IPS-18a (cell line): ENCODE data around the gene TBL1XR1.
"Not testable (repeated sequence)": the region's sequence is repeated elsewhere in the genome, so short reads cannot be mapped to it uniquely, and the experiment has no call there.

Source experiments
- H3K27ac ChIP-seq: one replicate; pipeline ENCODE4 v1.5.1; 2013; ENCODE audit warnings: low read length
- H3K27me3 ChIP-seq: one replicate; pipeline ENCODE4 v1.6.1; 2013; ENCODE audit warnings: mild to moderate bottlenecking, low read length; ENCODE audit not compliant: control insufficient read depth, insufficient read depth
- H3K36me3 ChIP-seq: one replicate; pipeline ENCODE4 v1.6.1; 2013; ENCODE audit warnings: low read depth, low read length; ENCODE audit not compliant: control insufficient read depth
- H3K4me1 ChIP-seq: one replicate; pipeline ENCODE4 v1.6.1; 2013; ENCODE audit warnings: low read depth, low read length; ENCODE audit not compliant: control insufficient read depth
- H3K4me3 ChIP-seq: one replicate; pipeline ENCODE4 v1.5.1; 2013; ENCODE audit warnings: low read length
- H3K9ac ChIP-seq: one replicate; pipeline ENCODE4 v1.6.1; 2013; ENCODE audit warnings: mild to moderate bottlenecking, low read length, moderate library complexity
- H3K9me3 ChIP-seq: one replicate; pipeline ENCODE4 v1.6.1; 2013; ENCODE audit warnings: low read depth, low read length; ENCODE audit not compliant: control insufficient read depth

TBL1XR1 gene

DNA sequence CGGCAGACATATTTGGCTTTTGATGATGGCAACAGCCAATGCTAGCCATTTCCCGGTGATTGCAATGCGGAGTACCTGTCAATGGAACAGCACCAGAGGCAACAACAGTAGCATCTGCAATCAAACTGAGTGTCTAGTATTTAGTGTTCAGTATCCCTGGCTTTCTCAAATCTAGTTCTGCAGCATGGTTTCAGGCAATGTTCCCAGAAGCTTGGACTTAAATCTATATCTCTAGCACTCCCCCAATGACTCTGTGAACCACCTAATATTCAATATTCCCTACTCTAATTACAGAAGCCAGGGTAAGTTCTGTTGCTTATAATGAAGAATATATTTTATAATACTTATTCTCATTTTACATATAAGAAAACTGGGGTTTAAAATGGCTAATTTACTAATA lies 48.2 kb downstream of the TBL1XR1 start:
- H3K4me3 ChIP-seq, result no peak overlapping the region
- no peak overlapping the region for H3K27ac ChIP-seq
- H3K4me1 ChIP-seq, result peaks cover 37% of the 10 kb centered on the region

DNA sequence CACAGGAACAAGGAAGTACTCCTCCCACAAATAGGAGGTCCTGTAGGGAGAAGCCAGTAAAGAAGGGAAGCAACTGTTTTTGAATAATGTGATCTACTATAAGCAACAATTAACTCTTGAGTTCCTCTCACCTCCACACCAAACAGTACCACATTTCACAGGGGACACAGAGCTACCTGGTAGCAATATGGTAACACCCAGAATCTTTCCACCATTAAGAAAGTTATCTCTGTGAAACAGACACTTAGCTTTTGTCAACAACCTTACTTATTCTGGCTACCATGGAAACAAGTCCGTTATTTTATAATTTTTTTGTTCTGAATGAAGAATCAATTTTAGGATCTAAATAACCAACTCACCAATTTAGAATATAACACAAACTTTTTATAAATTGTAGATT lies 49.5 kb downstream of the TBL1XR1 start:
- Histone ChIP-seq H3K9me3 (no peaks in the 10 kb centered on the region), H3K27me3 (no peaks in the 10 kb centered on the region), H3K4me3 (no peak overlapping the region), H3K27ac (no peak overlapping the region), H3K36me3 (no peaks in the 10 kb centered on the region), H3K9ac (no peak overlapping the region), H3K4me1 (peaks cover 39% of the 10 kb centered on the region)

More for the DNA sequence above, 48.2 kb downstream of the TBL1XR1 start:
- Histone ChIP-seq H3K27me3 (no peaks in the 10 kb centered on the region), H3K36me3 (no peaks in the 10 kb centered on the region), H3K9me3 (no peaks in the 10 kb centered on the region), H3K9ac (no peak overlapping the region)

DNA sequence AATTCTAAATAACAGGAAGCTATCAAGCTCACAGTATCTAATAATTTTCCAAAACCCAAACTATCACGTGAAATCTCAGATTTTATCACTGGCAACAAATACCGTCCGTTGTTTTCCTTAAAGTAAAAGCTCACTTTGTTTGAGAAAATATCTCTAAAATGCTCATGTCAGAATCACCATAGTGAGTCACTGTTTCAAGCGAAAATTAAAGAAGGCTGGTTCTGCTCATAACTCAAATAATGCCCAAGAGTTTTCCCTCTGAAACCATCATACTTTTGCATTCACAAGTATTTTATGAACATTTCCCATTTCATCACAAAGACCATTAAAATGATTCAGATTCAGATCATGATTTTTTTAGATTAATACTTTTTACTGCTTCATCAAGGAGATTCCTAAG lies 50.6 kb downstream of the TBL1XR1 start:
- H3K27me3 ChIP-seq, result no peaks in the 10 kb centered on the region
- no peaks in the 10 kb centered on the region for H3K36me3 ChIP-seq
- peaks cover 39% of the 10 kb centered on the region for H3K4me1 ChIP-seq
- no peaks in the 10 kb centered on the region for H3K9me3 ChIP-seq
- H3K9ac ChIP-seq, result no peak overlapping the region
- H3K4me3 ChIP-seq, result no peak overlapping the region
- H3K27ac ChIP-seq, result no peak overlapping the region

GRCh38 chr3:177145954-177146353 lies 51.3 kb downstream of the TBL1XR1 start:
- H3K4me1 ChIP-seq, result peaks cover 39% of the 10 kb centered on the region
- H3K27ac ChIP-seq, result no peak overlapping the region

DNA sequence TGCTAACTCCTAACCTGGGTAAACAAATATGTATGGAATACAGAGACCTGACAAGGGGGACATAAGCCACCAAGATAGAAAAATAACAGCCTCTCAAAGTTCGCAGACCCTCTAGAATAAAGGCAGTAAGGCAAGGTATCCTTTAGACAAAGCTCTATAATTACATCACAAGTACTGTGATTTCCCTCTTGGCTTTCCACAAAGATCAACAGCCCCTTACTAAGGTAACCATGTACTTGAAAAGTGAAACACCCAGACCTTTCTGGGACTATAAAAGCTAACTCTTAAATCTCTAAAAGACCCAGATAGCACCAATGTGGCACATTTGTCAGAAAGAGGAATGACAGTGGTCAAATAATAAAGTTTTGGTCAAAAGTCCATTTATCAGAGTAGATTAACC lies 51.9 kb downstream of the TBL1XR1 start:
- Histone ChIP-seq H3K36me3 (no peaks in the 10 kb centered on the region), H3K4me3 (no peak overlapping the region), H3K27ac (no peak overlapping the region), H3K27me3 (no peaks in the 10 kb centered on the region), H3K4me1 (peaks cover 37% of the 10 kb centered on the region), H3K9ac (no peak overlapping the region), H3K9me3 (no peaks in the 10 kb centered on the region)

More at GRCh38 chr3:177145954-177146353, 51.3 kb downstream of the TBL1XR1 start:
- H3K9ac ChIP-seq, result no peak overlapping the region
- no peaks in the 10 kb centered on the region for H3K36me3 ChIP-seq
- no peaks in the 10 kb centered on the region for H3K9me3 ChIP-seq
- no peaks in the 10 kb centered on the region for H3K27me3 ChIP-seq
- H3K4me3 ChIP-seq, result no peak overlapping the region

DNA sequence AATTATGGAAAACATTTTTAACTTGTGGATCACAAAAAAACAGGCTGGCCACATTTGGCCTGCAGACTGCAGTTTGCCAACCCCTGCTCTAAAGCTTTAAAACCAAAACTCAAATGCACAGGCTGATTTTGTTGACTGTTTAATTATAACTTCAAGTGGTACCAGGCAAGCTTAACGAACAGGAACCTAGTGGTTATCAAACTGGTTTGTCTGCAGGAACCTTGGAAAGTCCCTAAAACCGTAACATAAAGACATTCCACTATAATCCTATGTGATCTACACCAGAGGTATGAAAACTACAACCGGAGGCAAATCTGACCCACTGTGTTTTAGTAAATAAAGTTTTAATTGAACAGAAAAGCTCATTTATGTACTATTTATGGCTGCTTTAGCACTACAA lies 52.4 kb downstream of the TBL1XR1 start:
- H3K4me3 ChIP-seq, result no peak overlapping the region
- no peak overlapping the region for H3K27ac ChIP-seq
- no peaks in the 10 kb centered on the region for H3K36me3 ChIP-seq
- no peaks in the 10 kb centered on the region for H3K9me3 ChIP-seq
- no peaks in the 10 kb centered on the region for H3K27me3 ChIP-seq
- H3K4me1 ChIP-seq, result peaks cover 34% of the 10 kb centered on the region
- H3K9ac ChIP-seq, result no peak overlapping the region

DNA sequence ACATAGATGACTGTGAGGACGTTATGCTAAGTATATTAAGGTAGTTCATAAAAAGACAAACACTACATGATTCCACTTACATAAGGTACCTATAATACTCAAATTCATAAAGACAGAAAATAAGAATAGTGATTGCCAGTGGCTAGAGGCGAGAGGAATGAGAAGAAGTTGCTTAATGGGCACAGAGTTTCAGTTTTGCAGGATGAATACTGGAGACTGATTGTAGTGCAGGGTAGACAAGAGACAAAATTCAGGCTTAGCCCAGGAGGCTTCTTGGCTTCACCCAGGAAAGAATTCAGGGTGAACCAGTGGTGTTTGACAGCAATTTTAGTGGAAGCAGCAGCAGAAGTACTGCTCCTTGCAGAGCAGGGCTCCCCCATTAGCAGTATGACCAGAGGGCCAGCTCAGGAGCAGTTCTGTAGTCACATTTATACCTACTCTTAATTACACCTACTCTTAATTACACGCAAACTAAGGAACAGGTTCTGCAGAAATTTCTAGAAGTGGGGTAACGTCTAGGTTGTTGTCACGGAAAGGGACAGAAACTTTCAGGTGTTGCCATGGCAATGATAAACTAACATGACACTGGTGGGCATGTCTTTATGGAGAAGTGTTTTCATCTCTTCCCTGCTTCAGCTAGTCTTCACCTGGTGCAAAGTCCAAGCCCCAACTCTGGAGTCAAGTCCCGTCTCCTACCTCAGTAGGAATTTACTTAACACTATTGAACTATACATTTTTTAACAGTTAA lies 55.2 kb downstream of the TBL1XR1 start:
- Histone ChIP-seq H3K27me3 (no peaks in the 10 kb centered on the region), H3K9me3 (no peaks in the 10 kb centered on the region), H3K4me1 (peaks cover 26% of the 10 kb centered on the region), H3K9ac (no peak overlapping the region), H3K27ac (no peak overlapping the region), H3K36me3 (no peaks in the 10 kb centered on the region), H3K4me3 (no peak overlapping the region)

GRCh38 chr3:177141471-177141870 lies 55.8 kb downstream of the TBL1XR1 start:
- Histone ChIP-seq H3K27ac (no peak overlapping the region), H3K9me3 (no peaks in the 10 kb centered on the region), H3K36me3 (no peaks in the 10 kb centered on the region), H3K4me3 (no peak overlapping the region), H3K27me3 (no peaks in the 10 kb centered on the region), H3K4me1 (peaks cover 21% of the 10 kb centered on the region), H3K9ac (no peak overlapping the region)

DNA sequence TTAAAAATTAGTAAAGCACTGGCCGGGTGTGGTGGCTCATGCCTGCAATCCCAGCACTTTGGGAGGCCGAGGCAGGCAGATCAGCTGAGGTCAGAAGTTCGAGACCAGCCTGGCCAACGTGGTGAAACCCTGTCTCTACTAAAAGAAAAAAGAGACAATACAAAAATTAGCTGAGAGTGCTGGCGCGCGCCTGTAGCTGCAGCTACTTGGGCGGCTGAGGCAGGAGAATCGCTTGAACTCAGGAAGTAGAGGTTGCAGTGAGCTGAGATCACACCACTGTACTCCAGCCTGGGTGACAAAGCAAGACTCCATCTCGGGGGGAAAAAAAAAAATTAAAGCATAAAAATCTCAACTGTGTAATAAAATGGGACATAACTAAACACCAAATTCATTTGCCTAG lies 58.1 kb downstream of the TBL1XR1 start:
- not testable (repeated sequence) for H3K27ac ChIP-seq, H3K36me3 ChIP-seq, H3K4me3 ChIP-seq, H3K4me1 ChIP-seq, H3K27me3 ChIP-seq, H3K9me3 ChIP-seq, H3K9ac ChIP-seq

DNA sequence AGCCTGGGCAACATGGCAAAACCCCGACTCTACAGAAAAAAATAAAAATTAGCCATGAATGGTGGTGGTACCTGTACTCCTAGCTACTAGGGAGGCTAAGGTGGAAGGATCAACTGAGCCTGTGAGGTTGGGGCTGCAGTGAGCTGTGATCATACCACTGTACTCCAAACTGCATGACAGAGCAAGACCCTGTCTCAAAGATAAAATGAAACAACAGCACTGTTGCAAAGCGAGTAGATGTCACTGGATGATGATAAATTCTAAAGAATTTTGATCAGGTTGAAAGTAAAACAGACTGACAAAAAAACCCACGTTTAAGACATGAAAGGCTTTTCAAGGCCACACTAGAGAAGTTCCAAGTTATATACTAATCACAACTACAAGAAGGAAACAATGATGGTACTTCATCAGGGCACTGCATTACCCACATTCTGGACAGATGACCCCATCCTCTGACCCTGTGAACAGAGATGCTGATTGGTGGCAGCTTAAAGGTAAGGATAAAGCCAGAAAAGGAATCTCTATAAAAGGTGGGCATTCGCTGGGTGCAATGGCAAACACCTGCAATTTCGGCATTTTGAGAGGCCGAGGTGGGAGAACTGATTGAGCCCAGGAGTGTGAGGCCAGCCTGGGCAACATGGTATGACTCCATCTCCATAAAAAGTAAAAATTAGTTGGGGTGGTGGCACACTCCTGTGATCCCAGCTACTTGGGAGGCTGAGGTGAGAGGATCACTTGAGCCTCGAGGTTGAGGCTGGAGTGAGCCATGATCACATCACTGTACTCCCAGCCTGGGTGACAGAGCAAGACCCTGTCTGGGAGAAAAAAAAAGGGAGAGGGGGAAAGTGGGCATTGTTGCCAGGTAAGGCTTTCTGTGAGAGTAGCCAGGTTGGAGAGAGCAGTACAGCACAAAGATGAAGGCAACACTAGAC lies 59.2 kb downstream of the TBL1XR1 start:
- no peaks in the 10 kb centered on the region for H3K4me1 ChIP-seq
- H3K27me3 ChIP-seq, result no peaks in the 10 kb centered on the region
- no peaks in the 10 kb centered on the region for H3K36me3 ChIP-seq
- no peak overlapping the region for H3K9ac ChIP-seq
- H3K4me3 ChIP-seq, result no peak overlapping the region
- no peaks in the 10 kb centered on the region for H3K9me3 ChIP-seq
- no peak overlapping the region for H3K27ac ChIP-seq

- H3K36me3 ChIP-seq, result no peaks in the 10 kb centered on the region
- no peak overlapping the region for H3K4me3 ChIP-seq
- H3K27me3 ChIP-seq, result no peaks in the 10 kb centered on the region
- H3K4me1 ChIP-seq, result peaks cover 4% of the 10 kb centered on the region
- H3K27ac ChIP-seq, result no peak overlapping the region
- no peak overlapping the region for H3K9ac ChIP-seq
- H3K9me3 ChIP-seq, result no peaks in the 10 kb centered on the region
Measured at GRCh38 chr3:177136741-177137140, 60.5 kb downstream of the TBL1XR1 start.
